ENCODE data around the gene HOXA3.

GRCh38 chr7:27161214-27161720, 8.9 kb upstream of the HOXA3 start:
- TF ChIP-seq CTCF (IDR thresholded peaks at IDR 0.05) (no peak), POLR2AphosphoS5 (IDR thresholded peaks at IDR 0.05; ENCODE audit: low read depth, low read length) (no peak)
